SU-DHL-6 (cell line): Measurements from ENCODE around the gene SPX.

ENCODE experiments used
- H2AFZ ChIP-seq: fragments of 200-600 bp; sonication (generic); 2 replicates; pipeline ENCODE4 v1.6.1; 2014; ENCODE audit warnings: low read depth, mild to moderate bottlenecking, moderate library complexity, mixed read lengths, antibody characterized with exemption, low read length; ENCODE audit not compliant: severe bottlenecking
- H3F3A ChIP-seq: fragments of 200-600 bp; shearing (Covaris generic); 2 replicates; pipeline ENCODE4 v1.6.0; 2016; ENCODE audit warnings: antibody characterized with exemption, mild to moderate bottlenecking; ENCODE audit not compliant: insufficient read depth
- H3K27ac ChIP-seq: fragments of 200-600 bp; sonication (generic); 2 replicates; pipeline ENCODE4 v1.5.1; 2016; ENCODE audit warnings: low read depth, mild to moderate bottlenecking, low read length, moderate library complexity, mixed read lengths
- H3K27me3 ChIP-seq: fragments of 200-600 bp; sonication (generic), shearing (Covaris generic); 2 replicates; pipeline ENCODE4 v1.6.0; 2014; ENCODE audit warnings: mild to moderate bottlenecking, low read length
- H3K36me3 ChIP-seq: fragments of 200-600 bp; sonication (generic); 2 replicates; pipeline ENCODE4 v1.6.1; 2014; ENCODE audit warnings: mild to moderate bottlenecking, low read length, mixed read lengths
- H3K4me2 ChIP-seq: fragments of 300-600, 200-600 bp; shearing (Covaris generic), sonication (generic); 2 replicates; pipeline ENCODE4 v1.6.0; 2014; ENCODE audit warnings: low read length, low read depth, mild to moderate bottlenecking; ENCODE audit not compliant: poor library complexity, severe bottlenecking
- H3K4me3 ChIP-seq: fragments of 200-600 bp; sonication (generic); 2 replicates; pipeline ENCODE4 v1.5.1; 2014; ENCODE audit warnings: antibody characterized with exemption, low read length, mild to moderate bottlenecking, mixed read lengths; ENCODE audit not compliant: insufficient read depth, poor library complexity, severe bottlenecking
- H3K79me2 ChIP-seq: fragments of 200-600 bp; sonication (generic); 2 replicates; pipeline ENCODE4 v1.6.1; 2014; ENCODE audit warnings: mild to moderate bottlenecking, low read length, moderate library complexity; ENCODE audit not compliant: insufficient read depth
- H3K9ac ChIP-seq: fragments of 200-600 bp; sonication (generic); 2 replicates; pipeline ENCODE4 v1.7.0; 2014; ENCODE audit warnings: mild to moderate bottlenecking, low read length
- H3K9me2 ChIP-seq: fragments of 200-600 bp; sonication (generic); replicated peaks from 2 replicates; pipeline ENCODE4 v1.6.1; 2014; ENCODE audit warnings: low read length; ENCODE audit not compliant: insufficient read depth
- H3K9me3 ChIP-seq: fragments of 200-600 bp; sonication (generic); 2 replicates; pipeline ENCODE4 v1.6.1; 2014; ENCODE audit warnings: low read length, mixed read lengths; ENCODE audit not compliant: insufficient read depth
- H4K20me1 ChIP-seq: fragments of 200-600 bp; sonication (generic); 2 replicates; pipeline ENCODE4 v1.6.1; 2014; ENCODE audit warnings: low read depth, mild to moderate bottlenecking, antibody characterized with exemption, low read length, moderate library complexity, mixed read lengths
- EZH2phosphoT487 ChIP-seq: fragments of 200-600 bp; sonication (generic), shearing (Covaris generic); conservative IDR thresholded peaks from 2 replicates; pipeline ENCODE4 v1.6.1; 2018; ENCODE audit warnings: mild to moderate bottlenecking, antibody characterized with exemption, low read length, moderate library complexity, mixed read lengths
- TF ChIP-seq, protein P1 (sequence below): fragments of 200-600 bp; sonication (generic); IDR thresholded peaks from one replicate; pipeline ENCODE4 v1.5.1; 2017; ENCODE audit warnings: antibody characterized with exemption, mild to moderate bottlenecking, low read length, moderate library complexity; ENCODE audit not compliant: insufficient read depth, poor library complexity, severe bottlenecking

SPX gene

DNA sequence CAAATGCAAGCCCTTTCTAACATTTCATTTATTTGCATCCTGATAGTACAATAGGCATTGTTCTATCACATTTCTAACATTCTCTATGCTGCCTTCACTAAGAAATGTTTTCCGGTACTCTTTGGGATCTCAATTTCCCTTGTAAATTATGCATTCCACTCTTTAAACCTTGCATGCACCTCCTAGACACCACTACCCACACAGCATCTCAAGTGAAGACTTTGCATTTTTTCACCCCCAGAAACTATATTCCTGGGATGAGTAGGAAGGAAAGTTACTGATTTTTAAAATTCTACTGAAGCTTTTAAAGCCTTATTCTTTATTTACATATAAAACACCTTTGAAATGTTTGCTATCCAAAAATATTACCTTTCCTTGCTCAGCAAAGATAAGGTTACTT is 51.4 kb downstream of the SPX start:
- Histone ChIP-seq H3K4me2 (no peak overlapping the region), H3K36me3 (no peaks in the 10 kb centered on the region), H3K9me2 (no peaks in the 10 kb centered on the region), H3K9me3 (no peaks in the 10 kb centered on the region), H2AFZ (no peak overlapping the region), H3K27ac (no peak overlapping the region), H3F3A (no peaks in the 10 kb centered on the region; the same call in 1 of the 2 replicates), H3K4me3 (no peak overlapping the region), H3K79me2 (no peaks in the 10 kb centered on the region), H4K20me1 (no peaks in the 10 kb centered on the region), H3K9ac (no peak overlapping the region), H3K27me3 (0 out of 2 replicates have a peak, but pooled peaks cover 2% of the 10 kb centered on the region)
- TF ChIP-seq, protein P1, sequence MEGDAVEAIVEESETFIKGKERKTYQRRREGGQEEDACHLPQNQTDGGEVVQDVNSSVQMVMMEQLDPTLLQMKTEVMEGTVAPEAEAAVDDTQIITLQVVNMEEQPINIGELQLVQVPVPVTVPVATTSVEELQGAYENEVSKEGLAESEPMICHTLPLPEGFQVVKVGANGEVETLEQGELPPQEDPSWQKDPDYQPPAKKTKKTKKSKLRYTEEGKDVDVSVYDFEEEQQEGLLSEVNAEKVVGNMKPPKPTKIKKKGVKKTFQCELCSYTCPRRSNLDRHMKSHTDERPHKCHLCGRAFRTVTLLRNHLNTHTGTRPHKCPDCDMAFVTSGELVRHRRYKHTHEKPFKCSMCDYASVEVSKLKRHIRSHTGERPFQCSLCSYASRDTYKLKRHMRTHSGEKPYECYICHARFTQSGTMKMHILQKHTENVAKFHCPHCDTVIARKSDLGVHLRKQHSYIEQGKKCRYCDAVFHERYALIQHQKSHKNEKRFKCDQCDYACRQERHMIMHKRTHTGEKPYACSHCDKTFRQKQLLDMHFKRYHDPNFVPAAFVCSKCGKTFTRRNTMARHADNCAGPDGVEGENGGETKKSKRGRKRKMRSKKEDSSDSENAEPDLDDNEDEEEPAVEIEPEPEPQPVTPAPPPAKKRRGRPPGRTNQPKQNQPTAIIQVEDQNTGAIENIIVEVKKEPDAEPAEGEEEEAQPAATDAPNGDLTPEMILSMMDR = no peak
- TF ChIP-seq EZH2phosphoT487 = no peak

DNA sequence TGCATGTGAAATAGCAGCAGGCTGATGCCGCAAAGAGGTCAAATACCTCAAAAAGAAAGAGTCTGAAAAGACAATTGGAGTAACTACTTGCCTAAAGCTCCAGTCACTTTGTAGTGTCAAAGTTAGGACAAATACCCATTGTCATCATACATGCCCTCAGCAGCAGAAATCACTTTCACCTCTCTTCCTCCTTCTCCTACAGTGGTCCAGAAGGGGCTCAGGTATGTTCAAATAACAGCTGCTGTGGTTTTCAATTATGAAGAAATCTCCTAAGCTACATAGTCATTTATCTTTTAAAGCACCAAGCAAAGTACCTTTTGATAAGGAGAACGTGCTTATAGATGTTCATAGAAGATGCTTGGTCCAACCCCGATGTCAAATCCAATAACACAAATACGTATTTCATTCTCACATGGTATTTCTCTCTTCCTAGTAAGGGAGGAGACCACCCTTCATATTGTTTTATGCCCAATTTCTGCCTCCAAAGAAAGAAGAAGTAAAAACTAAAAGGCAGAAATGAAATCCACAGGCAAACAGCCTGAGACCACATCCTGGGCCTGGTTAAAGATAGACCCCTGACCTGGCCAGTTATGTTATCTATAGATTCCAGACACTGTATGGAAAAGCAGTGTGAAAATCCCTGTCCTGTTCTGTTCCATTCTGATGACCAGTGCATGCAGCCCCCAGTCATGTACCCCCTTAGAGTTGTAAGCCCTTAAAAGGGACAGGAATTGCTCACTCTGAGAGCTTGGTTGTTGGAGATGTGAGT is 54.8 kb downstream of the SPX start:
- H3K27me3 ChIP-seq = 0 out of 2 replicates have a peak, but pooled peaks cover 2% of the 10 kb centered on the region
- H3K9me2 ChIP-seq = no peaks in the 10 kb centered on the region
- no peaks in the 10 kb centered on the region for H3K9me3 ChIP-seq
- no peak overlapping the region for H3K4me2 ChIP-seq
- no peaks in the 10 kb centered on the region for H3F3A ChIP-seq
- H4K20me1 ChIP-seq = no peaks in the 10 kb centered on the region
- no peak overlapping the region for H3K4me3 ChIP-seq
- TF ChIP-seq, protein P1 = no peak
- TF ChIP-seq EZH2phosphoT487 = no peak
- no peaks in the 10 kb centered on the region for H3K36me3 ChIP-seq
- no peaks in the 10 kb centered on the region for H3K79me2 ChIP-seq
- H3K27ac ChIP-seq = no peak overlapping the region
- H3K9ac ChIP-seq = no peak overlapping the region
- no peak overlapping the region for H2AFZ ChIP-seq
